Prostate gland (tissue), 2 donors: Measurements from ENCODE around the gene CLCNKA. TPM values are rescaled to one million over a fixed set of nuclear protein-coding genes. Genes with fewer than 3 reads are reported as not detected.
"Not testable (repeated sequence)": the region's sequence is repeated elsewhere in the genome, so short reads cannot be mapped to it uniquely, and the experiment has no call there.

ENCODE experiments used
- DNase-seq: peaks from one replicate; pipeline ENCODE4 v3.0.0-alpha.2; 2019; ENCODE audit warnings: low spot score
- H3K27ac ChIP-seq, 2 donors: fragments of 200-600 bp; sonication (generic); 2 replicates each; pipeline ENCODE4 v1.5.1; 2017 to 2019
- H3K27me3 ChIP-seq: fragments of 200-600 bp; sonication (generic); replicated peaks from 2 replicates; pipeline ENCODE4 v1.5.1; 2019; ENCODE audit not compliant: insufficient read depth
- H3K36me3 ChIP-seq, 2 donors: fragments of 200-600 bp; sonication (generic); 1 replicate in 1 of 2; 2 replicates in 1 of 2; pipeline versions ENCODE4 v1.5.1 to v1.8.1; 2017 to 2019
- H3K4me1 ChIP-seq: fragments of 200-600 bp; sonication (generic); replicated peaks from 2 replicates; pipeline ENCODE4 v1.5.1; 2019
- H3K4me3 ChIP-seq, 2 donors: fragments of 200-600 bp; sonication (generic); 2 replicates each; pipeline ENCODE4 v1.5.1; 2017 to 2019
- H3K9me3 ChIP-seq: fragments of 200-600 bp; sonication (generic); 2 replicates; pipeline ENCODE4 v1.5.1; 2017
- CTCF ChIP-seq, 4 experiments: fragments of 200-600 bp in 2 of 4; fragments of 450-650 bp in 2 of 4; sonication (generic) in 2 of 4; IDR thresholded peaks; 1 replicate in 3 of 4; 2 replicates in 1 of 4; pipeline ENCODE4 v1.5.1; 2016 to 2019; ENCODE audit warnings: antibody characterized with exemption in 4 of 4, mild to moderate bottlenecking in 2 of 4, moderate library complexity in 2 of 4
- POLR2A ChIP-seq: fragments of 450-650 bp; IDR thresholded peaks from one replicate; pipeline ENCODE4 v1.6.1; 2016; ENCODE audit warnings: antibody characterized with exemption, mild to moderate bottlenecking
- POLR2AphosphoS5 ChIP-seq: sonication (generic); formaldehyde crosslinking; IDR thresholded peaks from one replicate; pipeline ENCODE4 v1.6.1; 2017; ENCODE audit warnings: antibody characterized with exemption
- WGBS: methylation state at CpG from one replicate; pipeline ENCODE4 v1.1.5; 2018; 5-methylcytosine and 5-hydroxymethylcytosine counted together
- intact Hi-C: fragments of 100-400 bp; cut with DNase I; formaldehyde crosslinking; loops from one replicate; pipeline ENCODE4 v1.14.2; 2022
- total RNA-seq, 2 donors: library from RNA; depleted of rRNA; stranded (reverse); fragments of >200 nt; gene quantifications; one replicate each; pipeline ENCODE4 v1.1.0, GENCODE V29; 2016

Gene CLCNKA
- total RNA-seq, 2 donors from 2014 or later, result 0.41 to 2.1 TPM

GRCh38 chr1:16026723-16027484 lies 5.1 kb downstream of the CLCNKA start:
- TF ChIP-seq POLR2A, result no peak
- no peak for TF ChIP-seq CTCF (IDR thresholded peaks at IDR 0.05)
- TF ChIP-seq POLR2AphosphoS5, result no peak
- DNase-seq, result no peak
- 11% methylated on average over 28 of the region's 33 CpGs for WGBS

GRCh38 chr1:16028237-16029002 lies 6.6 kb downstream of the CLCNKA start:
- TF ChIP-seq POLR2AphosphoS5 (no peak), CTCF (IDR thresholded peaks at IDR 0.05) (no peak), POLR2A (no peak)
- no peak for DNase-seq
- intact Hi-C loops, result no loop called here
- H3K27ac ChIP-seq, result no peak overlapping the region
- H3K36me3 ChIP-seq, result no peaks in the 10 kb centered on the region
- no peak overlapping the region for H3K4me3 ChIP-seq
- H3K4me1 ChIP-seq, result peaks cover 4% of the 10 kb centered on the region
- H3K9me3 ChIP-seq, result no peaks in the 10 kb centered on the region
- WGBS, result 70% methylated on average over 19 of the region's 19 CpGs
- H3K27me3 ChIP-seq, result no peaks in the 10 kb centered on the region

More at GRCh38 chr1:16026723-16027484, 5.1 kb downstream of the CLCNKA start:
- Histone ChIP-seq H3K9me3 (no peaks in the 10 kb centered on the region), H3K27ac (no peak overlapping the region), H3K27me3 (no peaks in the 10 kb centered on the region), H3K36me3 (no peaks in the 10 kb centered on the region), H3K4me1 (peaks cover 4% of the 10 kb centered on the region), H3K4me3 (peak overlapping the region; percentile 2 to 4)
- intact Hi-C loops, result no loop called here

DNA sequence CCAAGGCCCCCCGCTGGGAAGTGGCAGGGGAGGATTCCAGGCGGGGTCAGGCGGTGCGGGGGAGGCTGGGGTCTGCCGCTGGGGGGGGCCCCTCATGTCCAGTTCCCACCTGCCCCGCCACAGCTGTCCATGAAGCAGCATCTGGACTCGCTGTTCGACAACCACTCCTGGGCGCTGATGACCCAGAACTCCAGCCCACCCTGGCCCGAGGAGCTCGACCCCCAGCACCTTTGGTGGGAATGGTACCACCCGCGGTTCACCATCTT lies 7.1 kb downstream of the CLCNKA start:
- H3K4me1 ChIP-seq, H3K27ac ChIP-seq, H3K9me3 ChIP-seq, DNase-seq, H3K4me3 ChIP-seq, intact Hi-C loops, H3K36me3 ChIP-seq, H3K27me3 ChIP-seq: not testable (repeated sequence)
- WGBS, result 83% methylated on average over 13 of the region's 13 CpGs

- DNase-seq, result no peak
- Histone ChIP-seq H3K4me1 (peaks cover 4% of the 10 kb centered on the region), H3K36me3 (no peaks in the 10 kb centered on the region), H3K9me3 (no peaks in the 10 kb centered on the region), H3K27ac (no peak overlapping the region), H3K27me3 (no peaks in the 10 kb centered on the region), H3K4me3 (no peak overlapping the region)
- no peak for TF ChIP-seq CTCF (IDR thresholded peaks at IDR 0.05)
- TF ChIP-seq POLR2AphosphoS5, result no peak
- no peak for TF ChIP-seq POLR2A
- intact Hi-C loops, result no loop called here
- WGBS, result 100% methylated on average over 1 of the region's 1 CpG
Observed at GRCh38 chr1:16029288-16029687, 7.5 kb downstream of the CLCNKA start.

GRCh38 chr1:16031551-16031950 lies 9.7 kb downstream of the CLCNKA start:
- 94% methylated on average over 8 of the region's 8 CpGs for WGBS
- intact Hi-C loops, result no loop called here
- no peak overlapping the region for H3K4me3 ChIP-seq
- H3K36me3 ChIP-seq, result no peaks in the 10 kb centered on the region
- H3K27ac ChIP-seq, result no peak overlapping the region
- no peak for TF ChIP-seq CTCF (IDR thresholded peaks at IDR 0.05)
- TF ChIP-seq POLR2A, result no peak
- no peak for TF ChIP-seq POLR2AphosphoS5
- no peaks in the 10 kb centered on the region for H3K27me3 ChIP-seq
- H3K4me1 ChIP-seq, result peaks cover 4% of the 10 kb centered on the region
- no peaks in the 10 kb centered on the region for H3K9me3 ChIP-seq
- DNase-seq, result no peak
